ENCODE results near the gene LDLRAD4. TPM values are rescaled to one million over a fixed set of nuclear protein-coding genes. Genes with fewer than 3 reads are reported as not detected.

The LDLRAD4 gene
- total and polyA plus RNA-seq, 9 of the 15 experiments (the other 6 are each of a cell fraction or from before 2014, with no cell fraction given), result 0.01 TPM; not detected in 8

DNA sequence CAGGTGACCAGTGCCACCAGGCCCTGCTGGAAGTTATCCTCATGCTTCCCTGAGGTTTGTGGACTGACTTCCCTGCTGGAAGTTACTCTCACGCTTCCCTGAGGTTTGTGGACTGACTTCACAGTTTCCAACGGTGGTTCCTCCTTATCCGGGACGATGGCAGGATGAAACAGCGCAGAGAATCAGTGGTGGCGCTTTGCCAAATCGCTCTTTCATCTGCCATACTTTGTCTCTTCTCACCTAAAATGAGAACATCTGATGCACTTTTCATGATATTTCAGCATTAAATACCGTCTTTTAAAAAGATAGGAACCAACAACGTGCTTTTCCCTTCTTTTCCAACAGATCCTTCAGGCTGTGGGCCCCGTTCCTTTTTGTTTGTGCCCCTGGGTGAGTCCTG lies 183.3 kb downstream of the LDLRAD4 start:
- in situ Hi-C loops (cut with MboI) (no loop called here), intact Hi-C loops (cut with micrococcal nuclease) (no loop called here)
- H3K4me3 ChIP-seq, result no peak overlapping the region
- no peak overlapping the region for H3K9ac ChIP-seq (ENCODE audit: insufficient read depth in 1 of 2, low read depth in 2 of 2, low read length in 2 of 2)
- ChIA-PET CTCF (ENCODE audit: low intra/inter-chr PET ratio) (no interaction called here), POLR2A (interaction anchor here (1.4 kb wide), 1 partner anchor 9 kb away, joined by 4 read pairs; no protein-coding TSS in a partner anchor)
- H2AFZ ChIP-seq (ENCODE audit: low read depth, low read length), result no peak overlapping the region
- H3K27me3 ChIP-seq (ENCODE audit: control insufficient read depth in 2 of 2, insufficient read depth in 2 of 2, low read length in 2 of 2), result peaks cover 21 to 48% of the 10 kb centered on the region in 2 experiments; a peak in 4 of 5 replicates
- FAIRE-seq (no peak), DNase-seq (ENCODE audit: extremely low read depth in 1 of 4, low spot score in 3 of 4) (no peak), ATAC-seq (no peak)
- no peak overlapping the region for H3K4me2 ChIP-seq (ENCODE audit: insufficient read depth, low read length)
- no TSS peak for BruUV-seq (replicated peaks)
- under 1% methylated on average over 10 of the region's 10 CpGs for WGBS (ENCODE audit: insufficient coverage, low coverage, missing lambda C conversion rate)
- no peaks in the 10 kb centered on the region for H3K9me3 ChIP-seq (replicated peaks; ENCODE audit: control insufficient read depth, insufficient read depth, low read depth, low read length)
- TF ChIP-seq MAFK (IDR thresholded peaks at IDR 0.05; ENCODE audit: low read length), result no peak
- TF ChIP-seq ZNF197 (CRISPR knock-in tag; IDR thresholded peaks at IDR 0.05; ENCODE audit: low read depth), result no peak
- TF ChIP-seq SREBF1 (IDR thresholded peaks at IDR 0.05; ENCODE audit: borderline replicate concordance, low read depth, low read length), result no peak
- H4K20me1 ChIP-seq (replicated peaks; ENCODE audit: control insufficient read depth, insufficient read depth, low read length), result no peaks in the 10 kb centered on the region; the same call in 1 of the 2 replicates
- no peaks in the 10 kb centered on the region for H3K4me1 ChIP-seq (replicated peaks in 1 of 2; ENCODE audit: control insufficient read depth in 2 of 2, insufficient read depth in 2 of 2, low read length in 2 of 2)
- no peaks in the 10 kb centered on the region for H3K9me1 ChIP-seq (ENCODE audit: control insufficient read depth, insufficient read depth, low read length)
- no peak overlapping the region for H3K27ac ChIP-seq (ENCODE audit: extremely low read depth, low read depth, low read length)
- H3K79me2 ChIP-seq (ENCODE audit: control insufficient read depth, insufficient read depth, low read length), result no peaks in the 10 kb centered on the region
- no peaks in the 10 kb centered on the region for H3K36me3 ChIP-seq (ENCODE audit: control insufficient read depth, insufficient read depth, low read length)

GRCh38 chr18:13403786-13404549 lies 185.4 kb downstream of the LDLRAD4 start:
- no peak for FAIRE-seq
- Histone ChIP-seq H3K9me3 (replicated peaks; ENCODE audit: control insufficient read depth, insufficient read depth, low read depth, low read length) (no peaks in the 10 kb centered on the region), H3K4me3 (no peak overlapping the region), H3K4me2 (ENCODE audit: insufficient read depth, low read length) (no peak overlapping the region), H3K9me1 (ENCODE audit: control insufficient read depth, insufficient read depth, low read length) (no peaks in the 10 kb centered on the region), H3K9ac (ENCODE audit: insufficient read depth in 1 of 2, low read depth in 2 of 2, low read length in 2 of 2) (no peak overlapping the region), H3K36me3 (ENCODE audit: control insufficient read depth, insufficient read depth, low read length) (no peaks in the 10 kb centered on the region), H3K27ac (ENCODE audit: extremely low read depth, low read depth, low read length) (no peak overlapping the region), H3K4me1 (replicated peaks in 1 of 2; ENCODE audit: control insufficient read depth in 2 of 2, insufficient read depth in 2 of 2, low read length in 2 of 2) (no peaks in the 10 kb centered on the region), H3K27me3 (ENCODE audit: control insufficient read depth in 2 of 2, insufficient read depth in 2 of 2, low read length in 2 of 2) (peaks cover 21 to 42% of the 10 kb centered on the region in 2 experiments; a peak in 4 of 5 replicates), H4K20me1 (replicated peaks; ENCODE audit: control insufficient read depth, insufficient read depth, low read length) (no peaks in the 10 kb centered on the region; the same call in 1 of the 2 replicates), H3K79me2 (ENCODE audit: control insufficient read depth, insufficient read depth, low read length) (no peaks in the 10 kb centered on the region), H2AFZ (ENCODE audit: low read depth, low read length) (no peak overlapping the region)
- in situ Hi-C loops (cut with MboI) (no loop called here), intact Hi-C loops (cut with micrococcal nuclease) (no loop called here)
- TF ChIP-seq SPI1 (IDR thresholded peaks at IDR 0.05; ENCODE audit: borderline replicate concordance, low read depth, low read length) (no peak), ZEB2 (IDR thresholded peaks at IDR 0.05) (no peak)
- POLR2A ChIA-PET, result interaction anchor here (0.7 to 0.8 kb wide), 2 partner anchors 7 to 165 kb away, joined by 3 to 4 read pairs; no protein-coding TSS in a partner anchor
- no TSS peak for BruUV-seq (replicated peaks)
- WGBS (ENCODE audit: insufficient coverage, low coverage, missing lambda C conversion rate), result 4% methylated on average over 24 of the region's 31 CpGs
- ATAC-seq, result no peak
- CTCF ChIA-PET (ENCODE audit: low intra/inter-chr PET ratio), result no interaction called here
- no peak for DNase-seq (ENCODE audit: extremely low read depth in 1 of 4, low spot score in 3 of 4)

All from K562 (cell line).